Hematopoietic multipotent progenitor cell (in vitro differentiated cells): ENCODE results near the gene GALNS. TPM values are rescaled to one million over a fixed set of nuclear protein-coding genes. Genes with fewer than 3 reads are reported as not detected.
"Not testable (repeated sequence)": the region's sequence is repeated elsewhere in the genome, so short reads cannot be mapped to it uniquely, and the experiment has no call there.

Experiments
- DNase-seq, 3 donors: peaks; one replicate each; pipeline ENCODE4 v3.0.0-alpha.2; 2011 to 2015; ENCODE audit warnings: low read depth in 2 of 3, low spot score in 2 of 3
- total RNA-seq: library from RNA; depleted of rRNA; stranded (reverse); fragments of >200 nt; gene quantifications from one replicate; pipeline ENCODE4 v1.2.3, GENCODE V29; 2012

GALNS gene
- total RNA-seq, 1 donor, result 20.5 TPM

DNA sequence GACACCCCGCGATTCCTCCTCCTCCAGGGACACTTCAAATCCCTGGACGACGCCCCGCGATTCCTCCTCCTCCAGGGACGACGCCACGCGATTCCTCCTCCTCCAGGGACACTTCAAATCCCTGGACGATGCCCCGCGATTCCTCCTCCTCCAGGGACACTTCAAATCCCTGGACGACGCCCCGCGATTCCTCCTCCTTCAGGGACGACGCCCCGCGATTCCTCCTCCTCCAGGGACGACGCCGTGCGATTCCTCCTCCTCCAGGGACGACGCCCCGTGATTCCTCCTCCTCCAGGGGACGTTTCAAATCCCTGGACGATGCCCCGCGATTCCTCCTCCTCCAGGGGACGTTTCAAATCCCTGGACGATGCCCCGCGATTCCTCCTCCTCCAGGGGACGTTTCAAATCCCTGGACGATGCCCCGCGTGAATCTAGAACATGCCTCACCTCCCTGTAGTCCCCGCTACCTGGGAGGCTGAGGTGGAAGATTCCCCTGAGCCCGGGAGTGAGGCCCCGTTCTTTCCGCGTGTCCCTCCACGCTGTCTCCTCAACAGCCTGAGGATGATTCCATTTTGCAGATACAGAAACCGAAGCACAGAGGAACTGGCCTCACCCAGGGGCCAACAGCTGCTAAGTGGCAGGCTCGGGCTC is 33.1 kb upstream of the GALNS start:
- not testable (repeated sequence) for DNase-seq

DNA sequence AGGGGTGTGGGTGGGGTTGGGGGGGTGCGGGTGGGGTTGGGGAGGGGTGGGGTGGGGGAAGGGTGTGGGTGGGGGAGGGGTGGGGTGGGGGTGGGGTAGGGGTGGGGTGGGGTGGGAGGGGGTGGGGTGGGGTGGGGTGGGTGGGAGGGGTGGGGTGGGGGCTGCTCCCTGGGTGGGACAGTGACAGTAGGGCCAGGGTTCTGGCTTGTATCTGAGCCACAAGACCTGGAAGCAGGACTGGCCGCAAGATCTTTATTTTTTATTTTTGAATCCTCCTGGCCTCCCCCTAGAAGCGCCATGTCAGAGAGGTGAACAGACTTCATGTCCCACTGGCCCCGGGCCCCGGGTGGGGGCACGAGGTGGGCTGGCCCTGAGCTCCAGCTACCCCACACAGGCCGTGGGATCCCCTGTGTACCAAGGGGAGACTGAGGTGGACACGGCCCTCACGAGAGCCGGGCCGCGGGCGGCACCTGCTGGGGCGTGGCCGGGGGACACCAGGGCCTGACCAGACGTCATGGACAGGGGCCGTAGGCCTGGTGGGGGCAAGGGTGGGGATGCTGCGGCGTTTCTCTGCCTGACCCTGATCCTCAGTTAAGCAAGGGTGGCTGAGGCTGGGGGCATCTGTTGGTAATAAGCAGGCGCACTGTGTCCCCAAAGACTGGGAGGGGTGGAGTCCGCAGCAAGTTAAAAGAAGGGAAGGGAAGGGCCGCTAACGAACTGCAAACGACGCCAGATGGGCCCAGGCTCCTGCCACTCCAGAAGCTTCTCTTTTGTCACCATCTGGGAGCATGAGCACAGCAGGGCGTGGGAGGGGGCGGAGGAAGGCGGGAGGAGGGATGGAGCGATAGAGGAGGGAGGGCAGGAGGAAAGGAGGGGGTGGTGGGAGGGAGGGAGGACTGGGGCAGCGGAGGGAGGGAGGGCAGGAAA is 32.0 kb upstream of the GALNS start:
- peak in 2 of 3 donors; percentile 22 to 26 for DNase-seq

DNA sequence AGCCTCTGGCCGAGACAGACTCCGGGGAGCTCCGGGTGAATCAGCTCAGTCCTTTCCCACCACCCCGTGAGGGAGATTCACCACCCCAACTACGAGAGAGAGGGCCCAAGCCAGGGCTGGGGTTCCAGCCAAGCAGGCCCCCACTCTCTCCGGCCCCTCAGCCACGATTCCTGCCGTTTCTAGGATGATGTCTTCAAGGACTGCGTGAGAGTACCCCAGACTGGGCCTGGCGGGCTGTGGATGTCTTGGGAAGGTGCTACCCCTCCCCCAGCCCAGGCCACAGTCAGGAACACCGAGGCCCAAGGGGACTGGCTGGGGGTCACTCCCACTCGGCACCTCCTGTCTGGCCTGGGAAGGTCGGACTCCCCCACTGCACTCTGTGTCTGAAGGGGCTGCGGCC is 31.3 kb upstream of the GALNS start:
- DNase-seq, result no peak

DNA sequence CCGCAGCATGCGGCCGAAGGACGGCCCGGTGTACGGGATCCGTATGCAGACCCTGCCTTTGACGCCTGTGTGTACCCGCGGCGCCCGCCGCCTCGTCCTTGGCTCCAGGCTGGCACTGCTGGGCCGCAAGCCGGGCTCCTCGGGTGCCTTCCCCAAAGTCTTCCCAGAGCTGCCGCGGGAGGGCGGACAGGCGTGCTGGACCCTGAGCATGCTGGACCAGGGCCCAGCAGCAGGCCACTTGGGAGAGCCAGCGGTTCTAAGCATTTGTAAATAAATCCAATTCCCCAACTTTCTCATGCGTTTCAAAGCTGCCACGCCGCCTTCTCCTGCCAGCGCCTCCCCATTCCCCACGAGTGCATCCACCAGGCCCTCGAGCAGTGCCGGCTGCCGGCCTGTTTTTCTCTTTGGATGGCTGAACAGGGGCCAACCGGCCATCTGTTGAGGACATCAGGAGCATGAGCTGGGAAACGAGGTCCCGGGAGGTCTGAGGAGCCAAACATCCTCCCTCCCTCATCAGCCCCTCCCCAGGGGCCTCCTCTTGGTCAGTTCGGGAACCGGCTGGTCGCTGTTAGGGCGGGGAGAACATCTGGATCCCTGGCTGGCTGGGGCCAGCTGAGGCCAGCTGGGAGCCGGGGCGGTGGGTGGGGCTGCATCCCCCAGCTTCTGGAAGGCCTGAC is 30.2 kb upstream of the GALNS start:
- no peak for DNase-seq

DNA sequence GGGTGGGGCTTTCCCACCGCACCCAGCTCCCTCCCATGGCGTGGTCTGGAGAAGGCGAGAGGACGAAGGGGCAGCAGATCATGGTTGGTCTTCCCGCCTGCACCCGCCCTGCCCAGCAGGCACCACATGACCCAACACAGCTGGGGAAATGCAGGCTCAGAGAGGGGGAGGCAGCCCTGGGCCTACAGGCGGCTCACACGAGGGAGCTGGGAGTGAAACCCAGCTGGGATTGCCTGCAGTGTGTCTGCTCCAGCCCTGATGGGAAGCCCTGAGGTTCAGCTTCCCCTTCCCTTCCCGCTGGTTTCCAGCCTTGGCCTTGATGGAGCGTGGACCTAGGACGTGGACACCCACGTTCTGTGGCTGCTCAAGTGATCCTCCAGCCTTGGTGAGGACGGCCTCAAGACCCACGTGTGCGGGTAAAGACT is 29.7 kb upstream of the GALNS start:
- DNase-seq, result no peak

DNA sequence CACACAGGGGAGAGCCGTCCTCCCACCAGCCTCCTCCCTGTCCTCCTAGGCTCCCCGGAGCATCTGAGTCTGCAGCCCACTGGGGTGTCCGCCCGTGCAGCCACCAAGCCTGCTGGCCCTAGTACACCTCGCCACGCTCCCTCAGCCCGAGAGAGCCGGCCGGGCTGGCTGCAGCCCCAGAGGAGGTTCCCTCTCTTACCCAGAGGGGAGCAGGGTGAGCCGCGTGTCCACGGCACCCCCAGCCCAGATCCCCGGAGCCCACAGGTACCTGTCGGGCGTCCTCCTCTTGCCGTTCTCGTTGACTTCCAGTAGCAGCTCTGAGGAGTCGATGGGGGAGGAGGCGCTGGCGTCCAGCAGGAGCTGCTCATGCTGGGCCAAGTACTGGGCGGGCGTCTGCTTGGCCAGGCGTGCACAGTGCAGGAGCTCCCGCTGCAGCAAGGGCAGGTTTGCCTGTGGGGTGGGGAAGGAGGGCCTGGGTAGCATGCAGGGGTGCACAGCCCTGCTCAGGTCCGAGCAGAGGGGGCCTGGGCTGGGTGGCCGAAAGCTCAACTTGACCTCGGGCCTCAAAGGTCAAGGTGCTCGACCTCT is 29.0 kb upstream of the GALNS start:
- no peak for DNase-seq

DNA sequence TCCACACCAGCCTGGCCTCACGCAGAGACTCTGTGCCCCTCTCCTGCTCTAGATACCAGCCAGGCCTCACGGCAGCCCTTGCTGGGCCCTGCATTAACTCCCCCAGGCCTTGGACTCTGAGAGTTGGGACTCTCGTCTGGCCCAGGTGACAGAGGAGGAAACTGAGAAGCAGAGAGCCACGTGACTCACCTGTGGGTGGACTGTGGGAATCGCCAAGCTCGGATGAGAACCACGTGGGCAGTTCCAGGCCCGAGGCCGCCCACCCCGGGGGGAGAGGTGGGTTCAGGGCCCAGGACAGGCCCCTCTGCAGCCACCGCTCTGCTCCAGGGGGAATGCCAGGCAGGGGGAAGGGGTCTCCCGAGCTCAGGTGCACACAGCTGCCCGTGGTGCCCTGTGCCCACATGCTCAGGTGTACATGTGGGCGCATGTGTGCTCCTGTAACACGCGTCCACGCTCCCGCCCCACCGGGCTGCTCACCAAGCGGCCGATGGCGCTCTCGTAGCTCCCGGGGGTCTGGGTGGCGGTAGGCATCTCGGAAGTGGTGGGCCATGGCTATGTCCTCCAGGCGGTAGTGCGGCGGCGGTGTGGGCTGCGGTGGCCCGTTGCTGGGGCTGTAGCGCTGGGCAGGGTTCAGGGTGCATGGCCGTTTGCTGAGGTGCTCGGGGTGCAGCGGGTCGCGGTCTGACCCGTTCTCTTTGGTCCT is 28.0 kb upstream of the GALNS start:
- DNase-seq, result no peak

DNA sequence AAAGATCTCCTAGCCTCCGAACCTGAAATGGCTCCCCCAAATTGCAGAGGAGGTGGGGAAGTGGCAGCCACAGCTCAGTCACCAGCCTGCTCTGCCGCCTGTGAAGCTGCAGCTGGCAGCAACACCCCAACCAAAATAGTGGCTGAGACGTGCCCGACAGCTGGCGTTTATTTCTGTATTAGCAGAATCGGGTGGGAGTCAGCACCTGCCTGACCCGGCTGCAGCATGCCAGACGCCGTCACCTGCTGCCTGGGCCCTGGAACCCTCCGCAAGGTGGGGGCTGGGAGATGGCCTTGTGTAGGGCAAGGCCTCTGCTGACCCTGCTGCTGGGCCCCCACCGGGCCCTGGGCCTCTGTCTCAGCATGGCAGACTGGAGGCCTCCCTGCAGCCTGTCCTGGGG is 27.2 kb upstream of the GALNS start:
- DNase-seq, result no peak

DNA sequence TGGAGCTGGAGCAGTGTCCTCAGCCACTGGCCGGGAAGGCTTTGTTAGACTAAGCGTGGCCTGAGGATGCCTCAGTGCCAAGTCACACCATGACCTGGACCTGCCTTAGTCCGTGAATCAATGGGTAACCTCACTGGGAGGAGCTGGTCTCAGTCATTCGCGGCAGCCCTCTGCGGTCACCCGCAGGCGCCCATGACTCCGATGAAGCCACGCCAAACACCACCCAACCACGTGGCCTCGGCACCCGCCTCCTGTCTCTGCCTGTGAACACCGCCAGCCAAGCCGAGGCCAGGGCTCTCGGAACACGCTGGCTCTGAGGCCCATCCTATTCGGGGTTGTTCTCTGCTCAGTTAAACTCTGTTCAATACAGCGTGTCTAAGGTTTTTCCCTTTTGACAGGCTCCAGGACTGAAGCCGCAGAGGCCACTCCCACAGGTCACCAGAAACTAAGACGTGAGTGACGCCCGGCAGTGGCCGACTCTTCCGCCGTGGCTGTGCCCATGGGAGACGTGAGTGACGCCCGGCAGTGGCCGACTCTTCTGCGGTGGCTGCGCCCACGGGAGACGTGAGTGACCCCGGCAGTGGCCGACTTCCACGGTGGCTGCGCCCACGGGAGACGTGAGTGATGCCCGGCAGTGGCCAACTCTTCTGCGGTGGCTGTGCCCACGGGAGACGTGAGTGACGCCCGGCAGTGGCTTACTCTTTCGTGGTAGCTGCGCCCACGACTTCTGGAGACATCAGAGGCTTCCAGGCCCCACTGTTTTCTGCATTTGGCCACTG is 26.6 kb upstream of the GALNS start:
- DNase-seq, result no peak

DNA sequence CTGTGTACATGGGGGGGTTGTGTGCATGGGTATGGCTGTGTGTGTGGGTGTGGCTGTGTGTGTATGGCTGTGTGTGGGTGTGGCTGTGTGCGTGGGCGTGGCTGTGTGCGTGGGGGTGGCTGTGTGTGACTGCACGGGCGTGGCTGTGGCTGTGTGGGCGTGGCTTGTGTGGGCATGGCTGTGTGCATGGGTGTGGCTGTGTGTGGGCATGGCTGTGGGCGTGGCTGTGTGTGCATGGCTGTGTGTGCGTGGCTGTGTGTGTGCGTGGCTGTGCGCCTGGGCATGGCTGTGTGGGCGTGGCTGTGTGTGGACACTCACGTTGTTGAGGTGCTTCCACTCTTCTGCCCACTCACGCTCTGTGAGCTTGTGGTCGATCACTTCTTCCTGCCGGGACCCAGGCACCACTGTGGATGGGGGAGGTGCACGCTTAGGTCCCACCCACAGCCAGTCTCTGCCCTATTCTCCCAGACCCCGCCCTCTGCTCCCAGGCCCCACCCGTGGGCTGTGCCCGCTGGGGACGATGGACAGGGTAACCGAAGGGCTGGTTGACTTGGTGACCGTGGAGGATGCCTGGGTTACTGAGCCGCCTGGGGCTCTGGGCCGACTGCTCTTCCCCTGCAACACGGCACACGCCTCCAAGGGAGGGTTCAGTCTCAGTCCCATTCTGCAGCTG is 25.7 kb upstream of the GALNS start:
- DNase-seq, result peak in 1 of 3 donors; percentile 25

DNA sequence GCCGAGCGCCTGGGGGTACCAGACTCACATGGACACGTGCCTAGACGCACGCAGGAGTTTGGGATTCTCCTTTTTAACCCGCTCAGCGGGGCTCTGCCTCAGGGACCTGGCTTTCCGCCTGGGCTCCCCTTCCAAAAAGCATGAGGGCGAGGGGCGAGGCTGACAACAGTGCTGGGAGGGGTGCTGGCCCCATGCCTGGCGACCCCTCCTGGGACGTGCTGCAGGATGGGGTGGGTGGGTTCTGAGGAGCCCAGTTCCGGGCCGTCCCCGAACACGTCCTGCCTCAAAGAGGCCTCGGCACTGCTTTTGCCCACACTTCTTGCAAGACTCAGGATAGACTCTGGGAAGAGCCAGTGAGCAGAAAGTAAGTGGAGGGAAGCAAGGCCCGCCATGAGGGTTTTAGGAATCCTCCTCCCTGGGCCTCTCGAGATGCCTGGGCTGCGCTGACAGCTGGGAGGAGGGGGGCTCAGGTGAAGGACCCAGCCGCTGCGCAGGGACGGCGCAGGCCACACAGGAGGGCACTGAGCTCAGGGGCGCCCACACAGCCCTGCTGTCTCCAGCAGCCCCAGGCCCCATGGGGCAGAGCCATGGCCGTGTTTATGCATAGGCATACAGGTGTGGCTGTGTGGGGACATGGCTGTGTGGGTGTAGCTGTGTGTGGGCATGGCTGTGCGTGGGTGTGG is 25.1 kb upstream of the GALNS start:
- DNase-seq, result no peak

DNA sequence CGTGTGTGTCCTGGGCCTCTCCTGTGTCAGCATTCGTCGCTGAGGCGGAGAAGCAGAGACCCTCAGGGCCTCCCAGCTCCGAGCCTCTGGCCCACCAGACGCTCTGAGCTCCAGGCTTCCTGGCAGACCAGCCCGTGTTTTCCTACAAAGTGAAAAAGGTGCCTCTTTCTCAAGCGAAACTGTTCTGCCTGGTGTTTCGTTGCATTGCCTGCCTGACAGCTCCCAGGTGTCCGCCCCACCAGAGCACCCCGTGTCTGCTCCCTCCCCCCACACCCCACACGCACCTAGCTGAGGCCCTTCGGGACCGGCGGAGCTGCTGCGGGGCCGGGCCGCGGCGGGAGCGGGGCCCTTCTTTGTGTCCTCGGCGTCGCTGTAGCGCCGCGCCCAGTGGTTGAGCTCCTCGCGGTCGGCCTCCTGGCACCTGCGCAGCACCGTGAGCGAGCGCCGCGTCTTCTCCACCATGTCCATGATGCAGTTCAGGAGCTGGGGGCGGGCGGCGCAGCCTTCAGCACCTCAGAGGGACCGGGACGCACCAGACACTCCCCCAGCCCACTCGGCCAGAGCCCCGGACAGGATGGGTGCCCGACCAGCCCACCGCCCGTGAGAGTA is 24.4 kb upstream of the GALNS start:
- no peak for DNase-seq

DNA sequence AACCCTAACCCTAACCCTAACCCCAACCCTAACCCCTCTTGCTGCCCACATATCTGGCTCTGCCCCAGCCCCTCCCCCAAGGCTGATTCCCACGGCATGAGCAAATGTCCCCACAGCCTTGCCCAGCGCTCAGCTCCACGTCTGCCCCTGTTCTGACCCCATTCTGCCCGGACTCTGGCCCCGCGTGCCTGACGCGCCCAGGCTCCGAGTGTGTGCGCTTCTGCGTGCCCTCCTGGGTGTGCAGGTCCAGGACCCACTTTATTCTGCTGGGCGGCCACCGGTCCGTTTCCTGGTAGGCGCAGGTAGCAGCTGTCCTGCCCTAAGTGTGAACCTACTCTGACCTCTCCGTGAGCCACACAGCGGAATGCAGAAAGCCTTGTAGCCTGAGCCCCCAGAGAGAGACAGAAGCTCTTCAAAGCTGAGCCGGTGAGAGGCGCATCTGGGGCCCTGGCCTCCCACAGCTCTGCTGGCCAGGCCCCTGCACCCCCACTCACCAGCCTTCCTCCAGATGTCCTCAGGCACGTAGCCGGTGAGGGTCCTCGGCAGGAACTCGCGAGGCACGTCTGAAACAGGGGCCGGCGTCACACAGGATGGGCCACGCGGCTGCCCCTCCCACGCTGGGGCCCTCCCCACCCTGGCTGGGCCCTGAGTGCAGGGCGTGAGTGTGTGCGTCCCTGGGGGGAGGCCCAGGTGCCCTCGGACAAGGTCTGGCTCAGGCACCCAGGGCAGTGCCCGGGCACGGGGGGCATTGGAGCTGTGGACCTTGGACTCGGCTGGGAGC is 23.7 kb upstream of the GALNS start:
- DNase-seq, result no peak

DNA sequence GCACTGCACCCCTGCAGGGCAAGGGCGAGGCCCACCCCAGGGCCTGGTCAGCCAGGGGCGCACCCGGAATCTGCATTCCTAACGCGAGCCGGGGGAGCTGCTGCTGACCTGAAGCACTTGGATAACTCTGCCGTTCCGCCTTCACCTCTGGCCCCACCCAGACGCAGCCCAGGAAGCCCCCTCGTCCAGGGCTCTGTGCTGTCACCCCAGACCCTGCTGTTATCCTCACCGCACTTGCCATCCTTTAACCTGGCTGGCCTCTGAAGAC is 23.0 kb upstream of the GALNS start:
- DNase-seq, result no peak

DNA sequence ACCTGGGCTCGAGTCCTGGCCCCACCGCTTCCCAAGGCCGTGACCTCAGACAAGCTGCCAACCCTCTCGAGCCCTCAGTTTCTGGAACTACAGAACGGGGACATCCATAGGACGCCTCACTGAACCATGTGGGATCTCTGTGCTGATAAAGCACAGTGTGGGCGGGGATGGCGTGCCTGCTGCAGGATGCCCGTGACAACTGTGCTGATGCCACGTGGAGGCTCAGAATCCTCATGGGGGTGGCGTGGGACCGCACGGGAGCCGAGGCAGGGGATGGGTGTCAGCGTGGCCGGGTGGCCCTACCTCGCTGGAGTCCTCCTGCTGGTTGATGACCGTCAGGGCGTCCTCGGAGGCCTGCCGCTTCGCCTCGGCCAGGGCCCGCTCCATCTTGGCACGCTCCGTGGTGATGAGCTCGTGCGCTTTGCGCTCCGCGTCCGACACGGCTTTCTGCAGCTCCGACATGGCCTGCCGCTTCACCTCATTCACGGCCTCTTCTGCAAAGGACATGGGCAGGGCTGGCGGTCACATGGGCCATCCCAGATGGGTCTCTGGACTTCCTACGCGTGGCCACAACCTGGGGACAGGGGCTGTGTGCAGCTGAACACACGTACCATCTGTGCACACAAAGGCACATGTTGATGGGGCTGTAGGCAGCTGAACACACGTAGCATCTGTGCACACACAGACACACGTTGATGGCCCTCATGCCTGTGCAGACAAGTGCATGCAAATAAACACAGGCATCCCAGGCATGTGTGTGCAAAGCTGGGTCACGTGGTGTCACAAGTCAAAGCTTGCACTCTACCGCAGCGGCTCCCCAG is 22.4 kb upstream of the GALNS start:
- DNase-seq, result no peak

DNA sequence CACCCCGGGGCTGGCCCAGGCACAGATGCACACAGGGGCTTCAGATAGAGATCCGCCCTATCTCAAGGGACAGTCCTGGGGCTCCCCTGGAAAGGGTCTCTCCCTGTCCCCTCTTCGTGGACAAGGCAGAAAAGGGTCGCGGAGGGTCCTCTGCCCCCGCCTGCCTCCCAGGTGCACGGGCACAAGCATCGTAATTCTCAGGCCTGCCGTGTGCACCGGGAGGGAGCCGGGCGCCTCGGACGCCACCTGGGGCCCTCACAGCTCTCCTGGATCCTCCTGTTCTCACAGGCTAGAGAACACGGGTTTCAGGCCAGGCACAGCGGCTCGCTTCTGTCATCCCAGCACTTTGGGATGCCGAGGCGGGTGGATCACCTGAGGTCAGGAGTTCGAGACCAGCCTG is 21.6 kb upstream of the GALNS start:
- no peak for DNase-seq
